ENCODE results near the gene TSPEAR. TPM values are rescaled to one million over a fixed set of nuclear protein-coding genes. Genes with fewer than 3 reads are reported as not detected.
A peak's percentile ranks its signal among the peaks of the same experiment; 100 is the strongest.

Gene TSPEAR
- total and polyA plus RNA-seq, 2 of the 13 experiments (the other 11 are each of a cell fraction or from before 2014, with no cell fraction given), result 0.07 to 0.32 TPM

DNA sequence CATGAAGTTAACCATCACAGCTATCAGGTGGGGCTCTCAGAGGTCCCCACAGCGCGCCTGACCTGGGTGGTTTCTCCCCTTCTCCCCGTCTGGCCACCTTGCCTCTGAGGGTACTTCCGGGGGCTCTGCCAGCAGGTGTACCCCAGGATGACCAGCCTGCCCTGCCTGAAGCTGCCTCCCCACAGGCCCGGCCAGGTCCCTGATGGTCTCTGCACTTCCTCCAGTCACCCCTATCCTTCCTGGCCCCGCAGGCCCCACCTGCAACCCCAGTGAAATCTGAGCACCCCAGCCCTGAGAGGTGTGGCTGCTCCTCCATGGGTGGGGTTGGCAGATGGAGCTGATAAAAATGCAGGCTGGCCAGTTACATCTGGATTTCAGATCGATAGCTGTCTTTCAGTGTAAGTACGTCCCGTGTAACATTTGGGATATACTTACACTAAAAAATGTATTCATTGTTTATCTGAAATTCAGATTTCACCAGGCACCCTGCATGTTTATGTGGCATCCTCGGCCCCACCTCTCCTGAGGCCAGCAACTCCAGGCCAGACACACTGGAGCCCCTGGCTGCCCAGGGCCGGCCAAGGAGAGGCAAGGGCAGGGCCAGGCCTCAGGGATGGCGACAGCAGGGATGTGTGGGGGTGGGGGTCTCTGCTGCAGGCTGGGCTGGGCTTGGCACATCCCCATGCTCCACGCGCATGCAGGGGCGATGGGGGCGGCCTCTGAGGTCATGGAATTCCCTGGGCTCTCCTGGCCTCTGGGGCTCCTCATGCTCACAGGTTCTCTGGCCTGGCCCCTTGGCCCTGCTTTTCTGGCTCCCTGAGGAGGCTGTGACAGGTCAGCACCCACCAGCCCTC lies 230.9 kb downstream of the TSPEAR start:
- peaks cover 65% of the 10 kb centered on the region for H3K4me1 ChIP-seq (ENCODE audit: insufficient read depth, low read length)
- POLR2A ChIA-PET, result interaction anchor here (0.8 to 6.0 kb wide), 5 partner anchors 13 to 313 kb away, joined by 3 to 115 read pairs (median 4); partner anchors contain the start of gene LRRC3
- 68% methylated on average over 10 of the region's 16 CpGs for WGBS (ENCODE audit: low lambda C conversion rate)
- DNase-seq (ENCODE audit: low spot score) (no peak), FAIRE-seq (no peak), ATAC-seq (no peak)
- H2AFZ ChIP-seq (ENCODE audit: low read length), result no peak overlapping the region
- intact Hi-C loops (cut with micrococcal nuclease; ENCODE audit: unreplicated experiment), result loop anchor here (10.0 kb wide), 1 partner anchor 176 kb away; the partner anchor contains the start of gene PFKL
- no peaks in the 10 kb centered on the region for H3K36me3 ChIP-seq (replicated peaks in 1 of 2; ENCODE audit: control insufficient read depth in 1 of 2, insufficient read depth in 2 of 2, low read length in 2 of 2)
- H3K4me3 ChIP-seq (replicated peaks in 1 of 3; ENCODE audit: insufficient read depth in 1 of 3, low read depth in 2 of 3, low read length in 3 of 3), result 0 out of 6 replicates have a peak overlapping the region, but pooled peaks of 1 of the 3 experiments have one; percentile 5
- peaks cover 22% of the 10 kb centered on the region for H3K79me2 ChIP-seq (ENCODE audit: insufficient read depth, low read length)
- H4K20me1 ChIP-seq (ENCODE audit: insufficient read depth, low read length), result no peaks in the 10 kb centered on the region
- CTCF ChIA-PET (ENCODE audit: low intra/inter-chr PET ratio, low total read pairs), result interaction anchor here (1.2 kb wide), 1 partner anchor 36 kb away, joined by 3 read pairs; no protein-coding TSS in a partner anchor
- H3K9me3 ChIP-seq (ENCODE audit: low read length), result no peaks in the 10 kb centered on the region
- peak overlapping the region; percentile 12; the same call in 1 of the 2 replicates for H3K9ac ChIP-seq (ENCODE audit: insufficient read depth, low read depth, low read length)
- no peaks in the 10 kb centered on the region; a peak in 1 of 5 replicates for H3K27me3 ChIP-seq (ENCODE audit: control insufficient read depth in 1 of 2, insufficient read depth in 2 of 2, low read length in 2 of 2)
- H3K27ac ChIP-seq (ENCODE audit: extremely low read length, insufficient read depth, low read length), result peak overlapping the region; percentile 47
- no peak overlapping the region for H3K4me2 ChIP-seq (ENCODE audit: low read depth, low read length)
- in situ Hi-C loops (cut with HindIII; ENCODE audit: extremely low pct_ligation_motif_present, low pct_unique_long_range_greater_than_20kb), result loop anchor here (5.0 kb wide), 2 partner anchors 38 to 103 kb away; no protein-coding TSS in a partner anchor
- no TSS peak for BruUV-seq (replicated peaks)
- no peak for TF ChIP-seq ATF1 (CRISPR knock-in tag; IDR thresholded peaks at IDR 0.05)
- TF ChIP-seq CHCHD3 (CRISPR knock-in tag; IDR thresholded peaks at IDR 0.05), result no peak
- no peak for TF ChIP-seq MED8 (CRISPR knock-in tag; IDR thresholded peaks at IDR 0.05; ENCODE audit: insufficient replicate concordance)
- TF ChIP-seq SMARCE1 (IDR thresholded peaks at IDR 0.05; ENCODE audit: borderline replicate concordance), result no peak
- TF ChIP-seq AGO1 (IDR thresholded peaks at IDR 0.05; ENCODE audit: low read depth, low read length, poor library complexity, severe bottlenecking), result peak; percentile 26
- no peak for TF ChIP-seq ZNF20 (CRISPR knock-in tag; IDR thresholded peaks at IDR 0.05)
- peak; percentile 69; the same call in 1 of the 2 replicates for TF ChIP-seq ZNF329 (CRISPR knock-in tag; IDR thresholded peaks at IDR 0.05; ENCODE audit: low read depth)
- peak; percentile 45; the same call in 1 of the 2 replicates for TF ChIP-seq ZNF281 (CRISPR knock-in tag; IDR thresholded peaks at IDR 0.05; ENCODE audit: borderline replicate concordance)
- 0 out of 2 replicates have a peak, but pooled peaks have one; percentile 29 for TF ChIP-seq TRIM24 (CRISPR knock-in tag; IDR thresholded peaks at IDR 0.05)
- peak; percentile 71 for TF ChIP-seq ZNF687 (CRISPR knock-in tag; IDR thresholded peaks at IDR 0.05)
- TF ChIP-seq ZNF225 (CRISPR knock-in tag; IDR thresholded peaks at IDR 0.05), result 0 out of 2 replicates have a peak, but pooled peaks have one; percentile 27
- no peak for TF ChIP-seq GABPA (IDR thresholded peaks at IDR 0.05; ENCODE audit: low read depth, low read length)
- peak; percentile 35; the same call in 1 of the 2 replicates for TF ChIP-seq GABPA (CRISPR knock-in tag; IDR thresholded peaks at IDR 0.05; ENCODE audit: low read depth)
